GM23338 (cell line): Measurements from ENCODE around the gene SLC19A1. TPM values are rescaled to one million over a fixed set of nuclear protein-coding genes. Genes with fewer than 3 reads are reported as not detected.

Experiments
- ATAC-seq: fragments of 200-7000 bp; cut with Tn5 transposase; 3 replicates; pipeline ENCODE4 v1.9.1; 2020
- DNase-seq: peaks from one replicate; pipeline ENCODE4 v3.0.0-alpha.2; 2015; ENCODE audit warnings: low spot score
- H2AFZ ChIP-seq: fragments of 200-600 bp; sonication (generic); 2 replicates; pipeline ENCODE4 v1.8.0; 2016; ENCODE audit warnings: antibody characterized with exemption, mild to moderate bottlenecking, moderate library complexity
- H3F3A ChIP-seq: fragments of 200-600 bp; sonication (generic); replicated peaks from 2 replicates; pipeline ENCODE4 v1.8.0; 2017; ENCODE audit warnings: antibody characterized with exemption, mixed run types, low read depth
- H3K27ac ChIP-seq: fragments of 200-600 bp; sonication (generic); 2 replicates; pipeline ENCODE4 v1.6.1; 2016; ENCODE audit warnings: low read depth
- H3K27me3 ChIP-seq: fragments of 200-600 bp; sonication (generic); 2 replicates; pipeline ENCODE4 v1.8.0; 2016; ENCODE audit warnings: mild to moderate bottlenecking, mixed run types, moderate library complexity; ENCODE audit not compliant: insufficient read depth
- H3K36me3 ChIP-seq: fragments of 200-600 bp; sonication (generic); 2 replicates; pipeline ENCODE4 v1.8.0; 2016; ENCODE audit warnings: mild to moderate bottlenecking; ENCODE audit not compliant: insufficient read depth
- H3K4me1 ChIP-seq: fragments of 200-600 bp; sonication (generic); 2 replicates; pipeline ENCODE4 v1.8.0; 2016; ENCODE audit warnings: mild to moderate bottlenecking, moderate library complexity; ENCODE audit not compliant: insufficient read depth
- H3K4me2 ChIP-seq: fragments of 200-600 bp; sonication (generic); 2 replicates; pipeline ENCODE4 v1.7.1; 2017; ENCODE audit warnings: mixed run types
- H3K4me3 ChIP-seq: fragments of 200-600 bp; sonication (generic); 2 replicates; pipeline ENCODE4 v1.6.1; 2016; ENCODE audit warnings: mixed run types
- H3K79me2 ChIP-seq: fragments of 200-600 bp; sonication (generic); replicated peaks from 2 replicates; pipeline ENCODE4 v1.8.0; 2017; ENCODE audit warnings: mild to moderate bottlenecking; ENCODE audit not compliant: insufficient read depth
- H3K9me2 ChIP-seq: fragments of 200-600 bp; sonication (generic); 2 replicates; pipeline ENCODE4 v1.8.0; 2017; ENCODE audit not compliant: insufficient read depth
- H4K20me1 ChIP-seq: fragments of 200-600 bp; sonication (generic); replicated peaks from 2 replicates; pipeline ENCODE4 v1.8.0; 2017; ENCODE audit warnings: mild to moderate bottlenecking; ENCODE audit not compliant: insufficient read depth
- H3K27ac Mint-ChIP-seq: 2 replicates; pipeline ENCODE4 v1.8.0; 2020; ENCODE audit warnings: inconsistent platforms, mild to moderate bottlenecking, moderate library complexity, mixed read lengths
- H3K27me3 Mint-ChIP-seq: 3 replicates; pipeline ENCODE4 v1.8.0; 2022; ENCODE audit warnings: low read depth, mild to moderate bottlenecking, moderate library complexity, mixed read lengths, inconsistent platforms; ENCODE audit not compliant: insufficient read depth, poor library complexity
- H3K36me3 Mint-ChIP-seq: 3 replicates; pipeline ENCODE4 v1.8.0; 2021; ENCODE audit warnings: low read depth, mild to moderate bottlenecking, inconsistent platforms, moderate library complexity, mixed read lengths
- H3K4me1 Mint-ChIP-seq: 3 replicates; pipeline ENCODE4 v1.8.0; 2020; ENCODE audit warnings: mild to moderate bottlenecking, inconsistent platforms, mixed read lengths
- H3K4me3 Mint-ChIP-seq: 3 replicates; pipeline ENCODE4 v1.8.0; 2021; ENCODE audit warnings: moderate library complexity, mild to moderate bottlenecking, inconsistent platforms, mixed read lengths
- H3K9me3 Mint-ChIP-seq: 3 replicates; pipeline ENCODE4 v1.8.0; 2020; ENCODE audit warnings: moderate library complexity, mild to moderate bottlenecking, inconsistent platforms, mixed read lengths
- CTCF ChIP-seq, 2 experiments: fragments of 200-600 bp in 1 of 2; sonication (generic) in 1 of 2; conservative IDR thresholded peaks; 2 replicates each; pipeline versions ENCODE4 v1.5.1 to v1.6.1; 2016 to 2017; ENCODE audit warnings: antibody characterized with exemption in 2 of 2, low read depth in 2 of 2, mild to moderate bottlenecking in 2 of 2, moderate library complexity in 1 of 2
- NANOG ChIP-seq: IDR thresholded peaks from 2 replicates; pipeline ENCODE4 v1.6.1; 2016; ENCODE audit warnings: antibody characterized with exemption, borderline replicate concordance
- STAT1 ChIP-seq: IDR thresholded peaks from one replicate; pipeline ENCODE4 v1.6.1; 2016; ENCODE audit warnings: antibody characterized with exemption; ENCODE audit not compliant: unreplicated experiment
- ZNF331 ChIP-seq: fragments of 250-450 bp; sonication (Bioruptor Pico); IDR thresholded peaks from 2 replicates; pipeline ENCODE4 v1.5.0; 2020; ENCODE audit warnings: low read depth, mild to moderate bottlenecking, moderate library complexity
- polyA plus RNA-seq: library from polyadenylated mRNA; unstranded; fragments of >200 nt; fragmentation: Nextera tagmentation; extraction: Ambion mirVana; gene quantifications from 2 replicates; pipeline ENCODE4 v1.2.1, GENCODE V29; 2016
- total RNA-seq: library from RNA; depleted of rRNA; stranded (reverse); fragments of >200 nt; shearing (Covaris generic); gene quantifications from 2 replicates; pipeline ENCODE4 v1.2.3, GENCODE V29; 2014
- TF ChIP-seq, protein P1 (sequence below): fragments of 250-450 bp; sonication (Bioruptor Pico); IDR thresholded peaks from 2 replicates; pipeline ENCODE4 v1.5.0; 2020; ENCODE audit warnings: mild to moderate bottlenecking, moderate library complexity

Gene SLC19A1
- total and polyA plus RNA-seq, 2 experiments from 2014 or later: 31.2 to 33.0 TPM

DNA sequence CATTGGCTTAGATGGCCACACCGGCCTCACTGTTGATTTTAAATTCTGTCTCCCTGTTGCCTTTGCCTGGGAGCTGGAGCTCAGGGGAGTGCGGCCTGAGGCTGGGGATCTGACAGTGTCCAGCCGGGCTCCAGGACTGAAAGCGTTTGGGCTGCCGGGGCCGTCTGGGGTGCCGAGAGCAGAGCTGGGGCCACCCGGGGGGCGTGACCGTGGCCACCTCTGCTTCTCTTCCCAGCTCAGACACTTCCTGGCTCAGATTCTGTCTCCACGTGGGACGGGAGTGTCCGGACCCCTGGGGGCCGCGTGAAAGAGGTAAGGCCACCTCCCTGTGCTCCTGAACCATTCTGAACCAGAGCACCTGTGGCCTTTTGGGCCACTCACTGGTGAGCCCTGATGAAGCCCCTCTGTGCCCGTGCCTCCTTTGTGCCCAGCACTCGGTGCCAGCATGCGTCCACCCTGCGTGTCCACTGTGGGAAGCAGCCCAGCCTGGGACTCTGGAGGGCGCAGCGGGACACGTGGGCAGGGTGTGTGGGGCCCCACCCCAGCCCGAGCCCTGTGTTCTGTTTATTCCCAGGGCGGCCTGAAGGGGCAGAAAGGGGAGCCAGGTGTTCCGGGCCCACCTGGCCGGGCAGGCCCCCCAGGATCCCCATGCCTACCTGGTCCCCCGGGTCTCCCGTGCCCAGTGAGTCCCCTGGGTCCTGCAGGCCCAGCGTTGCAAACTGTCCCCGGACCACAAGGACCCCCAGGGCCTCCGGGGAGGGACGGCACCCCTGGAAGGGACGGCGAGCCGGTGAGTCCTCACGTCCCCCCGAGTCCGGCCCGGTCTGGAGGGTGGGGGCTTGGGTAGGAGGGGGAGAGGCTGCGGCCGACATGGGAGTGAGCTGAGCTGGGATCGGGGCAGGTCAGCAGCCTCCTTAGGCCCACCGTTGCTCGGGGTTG lies 64.8 kb downstream of the SLC19A1 start (continued):
- TF ChIP-seq, protein P1, sequence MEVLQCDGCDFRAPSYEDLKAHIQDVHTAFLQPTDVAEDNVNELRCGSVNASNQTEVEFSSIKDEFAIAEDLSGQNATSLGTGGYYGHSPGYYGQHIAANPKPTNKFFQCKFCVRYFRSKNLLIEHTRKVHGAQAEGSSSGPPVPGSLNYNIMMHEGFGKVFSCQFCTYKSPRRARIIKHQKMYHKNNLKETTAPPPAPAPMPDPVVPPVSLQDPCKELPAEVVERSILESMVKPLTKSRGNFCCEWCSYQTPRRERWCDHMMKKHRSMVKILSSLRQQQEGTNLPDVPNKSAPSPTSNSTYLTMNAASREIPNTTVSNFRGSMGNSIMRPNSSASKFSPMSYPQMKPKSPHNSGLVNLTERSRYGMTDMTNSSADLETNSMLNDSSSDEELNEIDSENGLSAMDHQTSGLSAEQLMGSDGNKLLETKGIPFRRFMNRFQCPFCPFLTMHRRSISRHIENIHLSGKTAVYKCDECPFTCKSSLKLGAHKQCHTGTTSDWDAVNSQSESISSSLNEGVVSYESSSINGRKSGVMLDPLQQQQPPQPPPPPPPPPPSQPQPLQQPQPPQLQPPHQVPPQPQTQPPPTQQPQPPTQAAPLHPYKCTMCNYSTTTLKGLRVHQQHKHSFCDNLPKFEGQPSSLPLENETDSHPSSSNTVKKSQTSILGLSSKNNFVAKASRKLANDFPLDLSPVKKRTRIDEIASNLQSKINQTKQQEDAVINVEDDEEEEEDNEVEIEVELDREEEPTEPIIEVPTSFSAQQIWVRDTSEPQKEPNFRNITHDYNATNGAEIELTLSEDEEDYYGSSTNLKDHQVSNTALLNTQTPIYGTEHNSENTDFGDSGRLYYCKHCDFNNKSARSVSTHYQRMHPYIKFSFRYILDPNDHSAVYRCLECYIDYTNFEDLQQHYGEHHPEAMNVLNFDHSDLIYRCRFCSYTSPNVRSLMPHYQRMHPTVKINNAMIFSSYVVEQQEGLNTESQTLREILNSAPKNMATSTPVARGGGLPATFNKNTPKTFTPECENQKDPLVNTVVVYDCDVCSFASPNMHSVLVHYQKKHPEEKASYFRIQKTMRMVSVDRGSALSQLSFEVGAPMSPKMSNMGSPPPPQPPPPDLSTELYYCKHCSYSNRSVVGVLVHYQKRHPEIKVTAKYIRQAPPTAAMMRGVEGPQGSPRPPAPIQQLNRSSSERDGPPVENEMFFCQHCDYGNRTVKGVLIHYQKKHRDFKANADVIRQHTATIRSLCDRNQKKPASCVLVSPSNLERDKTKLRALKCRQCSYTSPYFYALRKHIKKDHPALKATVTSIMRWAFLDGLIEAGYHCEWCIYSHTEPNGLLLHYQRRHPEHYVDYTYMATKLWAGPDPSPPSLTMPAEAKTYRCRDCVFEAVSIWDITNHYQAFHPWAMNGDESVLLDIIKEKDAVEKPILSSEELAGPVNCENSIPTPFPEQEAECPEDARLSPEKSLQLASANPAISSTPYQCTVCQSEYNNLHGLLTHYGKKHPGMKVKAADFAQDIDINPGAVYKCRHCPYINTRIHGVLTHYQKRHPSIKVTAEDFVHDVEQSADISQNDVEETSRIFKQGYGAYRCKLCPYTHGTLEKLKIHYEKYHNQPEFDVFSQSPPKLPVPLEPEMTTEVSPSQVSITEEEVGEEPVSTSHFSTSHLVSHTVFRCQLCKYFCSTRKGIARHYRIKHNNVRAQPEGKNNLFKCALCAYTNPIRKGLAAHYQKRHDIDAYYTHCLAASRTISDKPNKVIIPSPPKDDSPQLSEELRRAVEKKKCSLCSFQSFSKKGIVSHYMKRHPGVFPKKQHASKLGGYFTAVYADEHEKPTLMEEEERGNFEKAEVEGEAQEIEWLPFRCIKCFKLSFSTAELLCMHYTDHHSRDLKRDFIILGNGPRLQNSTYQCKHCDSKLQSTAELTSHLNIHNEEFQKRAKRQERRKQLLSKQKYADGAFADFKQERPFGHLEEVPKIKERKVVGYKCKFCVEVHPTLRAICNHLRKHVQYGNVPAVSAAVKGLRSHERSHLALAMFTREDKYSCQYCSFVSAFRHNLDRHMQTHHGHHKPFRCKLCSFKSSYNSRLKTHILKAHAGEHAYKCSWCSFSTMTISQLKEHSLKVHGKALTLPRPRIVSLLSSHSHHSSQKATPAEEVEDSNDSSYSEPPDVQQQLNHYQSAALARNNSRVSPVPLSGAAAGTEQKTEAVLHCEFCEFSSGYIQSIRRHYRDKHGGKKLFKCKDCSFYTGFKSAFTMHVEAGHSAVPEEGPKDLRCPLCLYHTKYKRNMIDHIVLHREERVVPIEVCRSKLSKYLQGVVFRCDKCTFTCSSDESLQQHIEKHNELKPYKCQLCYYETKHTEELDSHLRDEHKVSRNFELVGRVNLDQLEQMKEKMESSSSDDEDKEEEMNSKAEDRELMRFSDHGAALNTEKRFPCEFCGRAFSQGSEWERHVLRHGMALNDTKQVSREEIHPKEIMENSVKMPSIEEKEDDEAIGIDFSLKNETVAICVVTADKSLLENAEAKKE (CRISPR knock-in tag): no peak

- Mint-ChIP-seq H3K36me3 (peaks cover 48% of the 10 kb centered on the region), H3K27ac (no peak overlapping the region), H3K4me3 (no peak overlapping the region), H3K9me3 (peaks cover 8% of the 10 kb centered on the region), H3K4me1 (peaks cover 9% of the 10 kb centered on the region), H3K27me3 (peaks cover 22% of the 10 kb centered on the region)
- Histone ChIP-seq H3K9me2 (no peaks in the 10 kb centered on the region), H3F3A (peaks cover 21% of the 10 kb centered on the region), H3K4me3 (no peak overlapping the region), H3K27me3 (no peaks in the 10 kb centered on the region), H4K20me1 (peaks cover 9% of the 10 kb centered on the region; the same call in 1 of the 2 replicates), H3K27ac (no peak overlapping the region), H2AFZ (no peak overlapping the region), H3K4me2 (no peak overlapping the region), H3K36me3 (peaks cover 17% of the 10 kb centered on the region), H3K4me1 (no peaks in the 10 kb centered on the region), H3K79me2 (peaks cover 27% of the 10 kb centered on the region)
- ATAC-seq (no peak), DNase-seq (no peak)
- no peak for TF ChIP-seq STAT1
- no peak for TF ChIP-seq NANOG
- TF ChIP-seq CTCF (conservative IDR thresholded peaks at IDR 0.05; ENCODE audit: low read depth in 2 of 2): no peak
- TF ChIP-seq, protein P1 (CRISPR knock-in tag): no peak
- TF ChIP-seq ZNF331: no peak
These were observed 65.7 kb downstream of the SLC19A1 start for GRCh38 chr21:45476582-45476981.
